HEK293T (cell line): ENCODE measurements around the gene DNAH14.
"Not testable (repeated sequence)": the region's sequence is repeated elsewhere in the genome, so short reads cannot be mapped to it uniquely, and the experiment has no call there.

Experiments
- CTCF ChIA-PET: fragments of 350-600 bp; formaldehyde crosslinking; extraction: SDS; loops from one replicate; lab custom pipeline; 2021; ENCODE audit warnings: antibody characterized with exemption, inconsistent platforms; lab: Yijun Ruan, JAX
- POLR2A ChIA-PET: fragments of 350-600 bp; formaldehyde crosslinking; extraction: SDS; loops from one replicate; lab custom pipeline; 2020; ENCODE audit warnings: antibody characterized with exemption, inconsistent platforms; lab: Yijun Ruan, JAX
- DNase-seq: peaks from one replicate; pipeline ENCODE4 v3.0.0; 2012; ENCODE audit warnings: mixed read lengths; ENCODE audit errors: extremely low spot score
- ARNT ChIP-seq: fragments of 450-650 bp; IDR thresholded peaks from 2 replicates; pipeline ENCODE4 v1.6.1; 2017; ENCODE audit warnings: mild to moderate bottlenecking
- BHLHE40 ChIP-seq: fragments of 450-650 bp; IDR thresholded peaks from 2 replicates; pipeline ENCODE4 v1.6.1; 2016; ENCODE audit warnings: mild to moderate bottlenecking, moderate library complexity, borderline replicate concordance
- CTBP1 ChIP-seq: fragments of 450-650 bp; IDR thresholded peaks from 2 replicates; pipeline ENCODE4 v1.6.1; 2016; ENCODE audit warnings: borderline replicate concordance
- ELF4 ChIP-seq: fragments of 450-650 bp; IDR thresholded peaks from 2 replicates; pipeline ENCODE4 v1.6.1; 2017; ENCODE audit warnings: antibody characterized with exemption
- FOXA1 ChIP-seq: fragments of 450-650 bp; IDR thresholded peaks from 2 replicates; pipeline ENCODE4 v1.6.1; 2016; ENCODE audit warnings: mild to moderate bottlenecking
- FOXK2 ChIP-seq: fragments of 450-650 bp; IDR thresholded peaks from 2 replicates; pipeline ENCODE4 v1.6.1; 2016; ENCODE audit warnings: mild to moderate bottlenecking
- FOXM1 ChIP-seq: fragments of 450-650 bp; IDR thresholded peaks from 2 replicates; pipeline ENCODE4 v1.6.1; 2017; ENCODE audit warnings: mild to moderate bottlenecking, borderline replicate concordance
- HDGF ChIP-seq: fragments of 450-650 bp; IDR thresholded peaks from 2 replicates; pipeline ENCODE4 v1.6.1; 2017; ENCODE audit warnings: antibody characterized with exemption, borderline replicate concordance
- L3MBTL2 ChIP-seq: fragments of 450-650 bp; conservative IDR thresholded peaks from 2 replicates; pipeline ENCODE4 v1.6.1; 2016; ENCODE audit warnings: mild to moderate bottlenecking
- LEF1 ChIP-seq: fragments of 450-650 bp; IDR thresholded peaks from 2 replicates; pipeline ENCODE4 v1.6.1; 2017; ENCODE audit warnings: mild to moderate bottlenecking, borderline replicate concordance
- NFRKB ChIP-seq: fragments of 450-650 bp; IDR thresholded peaks from 2 replicates; pipeline ENCODE4 v1.6.1; 2016; ENCODE audit warnings: mild to moderate bottlenecking, moderate library complexity
- SP1 ChIP-seq: fragments of 450-650 bp; IDR thresholded peaks from 2 replicates; pipeline ENCODE4 v1.6.1; 2017
- SUZ12 ChIP-seq: fragments of 450-650 bp; IDR thresholded peaks from 2 replicates; pipeline ENCODE4 v1.6.1; 2016; ENCODE audit warnings: mild to moderate bottlenecking
- TARDBP ChIP-seq: fragments of 450-650 bp; IDR thresholded peaks from 2 replicates; pipeline ENCODE4 v1.6.1; 2016
- ZNF384 ChIP-seq: fragments of 450-650 bp; IDR thresholded peaks from 2 replicates; pipeline ENCODE4 v1.6.1; 2016
- TF ChIP-seq, protein P1 (sequence below): fragments of 450-650 bp; IDR thresholded peaks from 2 replicates; pipeline ENCODE4 v1.6.1; 2016

The DNAH14 gene

DNA sequence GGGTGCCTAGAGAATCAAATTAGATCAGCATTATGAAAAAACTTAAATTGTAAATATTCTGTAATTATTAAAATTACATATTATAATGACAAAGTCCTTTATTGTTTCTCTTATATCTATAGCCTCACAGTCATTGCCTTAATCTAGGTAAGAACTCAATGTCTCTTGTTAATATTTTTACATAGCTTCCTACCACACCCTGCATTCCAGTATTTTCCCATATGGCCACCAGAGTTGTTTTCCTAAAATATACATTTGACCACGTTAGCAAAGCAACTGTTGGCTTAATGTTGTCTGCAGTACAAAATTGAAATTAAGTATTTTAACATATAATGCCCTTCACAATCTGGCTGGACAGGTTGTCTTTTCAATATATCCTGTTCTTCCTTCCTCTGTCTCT is 230.3 kb downstream of the DNAH14 start:
- ChIA-PET CTCF (no interaction called here), POLR2A (no interaction called here)
- TF ChIP-seq SUZ12 (no peak), HDGF (no peak), FOXK2 (no peak), FOXA1 (no peak), ZNF384 (no peak), TARDBP (no peak)
- TF ChIP-seq, protein P1, sequence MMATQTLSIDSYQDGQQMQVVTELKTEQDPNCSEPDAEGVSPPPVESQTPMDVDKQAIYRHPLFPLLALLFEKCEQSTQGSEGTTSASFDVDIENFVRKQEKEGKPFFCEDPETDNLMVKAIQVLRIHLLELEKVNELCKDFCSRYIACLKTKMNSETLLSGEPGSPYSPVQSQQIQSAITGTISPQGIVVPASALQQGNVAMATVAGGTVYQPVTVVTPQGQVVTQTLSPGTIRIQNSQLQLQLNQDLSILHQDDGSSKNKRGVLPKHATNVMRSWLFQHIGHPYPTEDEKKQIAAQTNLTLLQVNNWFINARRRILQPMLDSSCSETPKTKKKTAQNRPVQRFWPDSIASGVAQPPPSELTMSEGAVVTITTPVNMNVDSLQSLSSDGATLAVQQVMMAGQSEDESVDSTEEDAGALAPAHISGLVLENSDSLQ: no peak
- DNase-seq: no peak

DNA sequence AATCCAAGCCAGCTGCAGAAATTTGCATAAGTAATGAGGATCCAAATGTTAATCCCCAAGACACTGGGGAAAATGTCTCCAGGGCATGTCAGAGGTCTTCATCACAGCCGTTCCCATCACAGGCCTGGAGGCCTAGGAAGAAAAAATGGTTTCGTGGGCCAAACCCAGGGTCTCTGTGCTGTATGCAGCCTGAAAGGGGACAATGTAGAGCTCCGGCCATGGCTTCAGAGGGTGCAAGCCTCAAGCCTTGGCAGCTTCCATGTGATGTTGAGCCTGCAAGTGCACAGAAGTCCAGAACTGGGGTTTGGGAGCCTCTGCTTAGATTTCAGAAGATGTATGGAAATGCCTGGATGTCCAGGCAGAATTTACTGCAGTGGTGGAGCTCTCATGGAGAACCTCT is 247.9 kb downstream of the DNAH14 start:
- DNase-seq, POLR2A ChIA-PET, CTCF ChIA-PET: not testable (repeated sequence)

DNA sequence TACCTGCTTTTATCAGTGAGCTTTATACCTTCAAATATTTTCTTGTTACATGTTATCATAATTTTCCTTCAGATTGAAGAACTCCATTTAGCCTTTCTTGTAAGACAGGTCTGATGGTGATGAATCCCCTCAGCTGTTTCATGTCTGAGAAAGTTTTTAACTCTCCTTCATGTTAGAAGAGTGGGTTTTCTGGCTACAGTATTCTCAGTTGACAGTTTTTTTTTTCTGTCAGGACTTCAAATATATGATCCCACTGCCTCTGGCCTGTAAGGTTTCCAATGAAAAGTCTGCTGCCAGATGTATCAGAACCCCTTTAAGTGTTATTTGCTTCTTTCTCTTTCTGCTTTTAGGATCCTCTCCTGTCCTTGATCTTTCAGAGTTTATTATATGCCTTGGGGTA is 250.2 kb downstream of the DNAH14 start:
- CTCF ChIA-PET: interaction anchor here (0.6 kb wide), 1 partner anchor 340 kb away, joined by 3 read pairs; no protein-coding TSS in a partner anchor
- TF ChIP-seq SUZ12 (no peak), SP1 (no peak), HDGF (no peak)
- DNase-seq: no peak
- POLR2A ChIA-PET: no interaction called here

DNA sequence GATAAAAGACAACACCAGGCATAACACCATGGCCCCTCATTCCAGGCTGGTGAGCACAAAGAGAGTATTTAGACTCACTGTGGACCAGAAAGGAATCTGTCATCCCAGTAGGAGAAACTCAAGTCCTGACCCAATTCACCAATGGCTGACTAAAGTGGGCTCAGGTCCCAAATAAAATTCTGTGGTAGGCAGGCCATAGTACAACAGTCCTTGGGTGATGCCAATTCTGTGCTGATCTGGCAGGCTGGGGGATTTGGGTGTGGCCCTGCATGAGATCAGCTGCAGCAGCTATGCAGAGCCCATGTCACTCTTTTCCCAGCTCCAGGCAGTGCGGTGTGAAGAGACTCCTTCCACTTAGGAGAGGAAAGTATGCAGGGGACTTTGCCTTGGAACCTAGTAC is 253.2 kb downstream of the DNAH14 start:
- TF ChIP-seq LEF1: no peak
- no peak for TF ChIP-seq FOXA1
- TF ChIP-seq CTBP1: no peak
- TF ChIP-seq L3MBTL2: no peak
- TF ChIP-seq FOXM1: no peak
- no peak for TF ChIP-seq ELF4
- TF ChIP-seq NFRKB: no peak
- no peak for TF ChIP-seq SP1
- no peak for TF ChIP-seq TARDBP
- no peak for TF ChIP-seq ARNT
- no peak for TF ChIP-seq BHLHE40
- TF ChIP-seq, protein P1: no peak
- TF ChIP-seq HDGF: no peak
- TF ChIP-seq FOXK2: no peak
- TF ChIP-seq ZNF384: no peak
- no peak for TF ChIP-seq SUZ12
- ChIA-PET CTCF (no interaction called here), POLR2A (no interaction called here)
- no peak for DNase-seq

DNA sequence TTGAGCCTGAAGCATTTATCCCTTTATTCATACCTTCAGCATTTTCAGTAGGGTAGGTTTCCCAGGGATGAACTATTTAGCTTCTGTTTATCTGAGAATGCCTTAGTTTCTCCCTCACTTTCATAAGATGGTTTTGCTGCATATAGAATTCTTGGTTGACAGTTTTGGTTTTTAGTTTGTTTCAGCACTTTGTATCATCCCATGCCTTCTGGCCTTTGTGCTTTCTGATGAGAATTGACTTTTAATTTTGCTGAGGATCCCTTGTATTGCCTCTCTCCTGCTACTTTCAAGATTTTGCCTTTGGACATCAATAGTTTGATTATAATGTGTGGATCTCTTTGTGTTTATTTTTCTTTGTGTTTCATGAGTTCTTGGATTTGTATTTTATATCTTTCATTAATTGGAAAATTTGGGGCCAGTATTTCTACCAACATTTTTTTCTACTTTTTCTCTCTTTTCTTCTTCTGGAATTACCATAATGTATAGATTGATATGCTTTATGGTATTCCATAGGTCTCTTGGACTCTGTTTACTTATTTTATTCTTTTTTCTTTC is 261.8 kb downstream of the DNAH14 start:
- TF ChIP-seq CTBP1 (no peak), ARNT (no peak), BHLHE40 (no peak), FOXA1 (no peak), ZNF384 (no peak), SP1 (no peak), SUZ12 (no peak), FOXM1 (no peak), HDGF (no peak), TARDBP (no peak), NFRKB (no peak), L3MBTL2 (no peak), ELF4 (no peak), FOXK2 (no peak), LEF1 (no peak)
- TF ChIP-seq, protein P1: no peak
- ChIA-PET CTCF (no interaction called here), POLR2A (no interaction called here)
- no peak for DNase-seq

DNA sequence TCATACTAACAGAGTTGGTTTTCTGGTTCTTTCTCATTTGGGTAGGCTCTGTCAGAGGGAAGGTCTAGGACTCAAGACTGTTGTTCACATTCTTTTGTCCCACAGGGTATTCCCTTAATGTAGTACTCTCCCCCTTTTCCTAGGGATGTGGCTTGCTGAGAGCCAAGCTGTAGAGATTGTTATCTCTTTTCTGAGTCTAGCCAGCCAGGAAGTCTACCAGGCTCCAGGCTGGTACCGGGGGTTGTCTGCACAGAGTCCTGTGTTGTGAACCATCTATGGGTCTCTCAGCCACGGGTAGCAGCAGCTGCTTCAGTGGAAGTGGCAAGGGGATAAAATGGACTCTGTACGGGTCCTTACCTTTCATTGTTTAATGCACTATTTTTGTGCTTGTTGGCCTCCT is 272.0 kb downstream of the DNAH14 start:
- DNase-seq: no peak
- TF ChIP-seq LEF1: no peak
- no peak for TF ChIP-seq ARNT
- no peak for TF ChIP-seq FOXK2
- TF ChIP-seq CTBP1: no peak
- no peak for TF ChIP-seq SUZ12
- no peak for TF ChIP-seq BHLHE40
- TF ChIP-seq FOXM1: no peak
- TF ChIP-seq ZNF384: no peak
- TF ChIP-seq TARDBP: no peak
- no peak for TF ChIP-seq FOXA1
- no peak for TF ChIP-seq HDGF
- TF ChIP-seq, protein P1: no peak
- TF ChIP-seq SP1: no peak
- TF ChIP-seq NFRKB: no peak
- TF ChIP-seq ELF4: no peak
- TF ChIP-seq L3MBTL2: no peak
- POLR2A ChIA-PET: no interaction called here
- CTCF ChIA-PET: no interaction called here
